WI38 (cell line): ENCODE data around the gene SHC3.

ENCODE experiments used
- H3K4me3 ChIP-seq: 2 replicates; pipeline ENCODE4 v1.5.1; 2011; ENCODE audit warnings: low read depth, mild to moderate bottlenecking, control low read depth, low read length
- TF ChIP-seq, protein P1 (sequence below): IDR thresholded peaks from 2 replicates; pipeline ENCODE4 v1.5.1; 2012; ENCODE audit warnings: low read depth, mild to moderate bottlenecking, control low read depth, low read length

SHC3 gene

GRCh38 chr9:89038382-89039103 is 140.1 kb downstream of the SHC3 start:
- TF ChIP-seq, protein P1, sequence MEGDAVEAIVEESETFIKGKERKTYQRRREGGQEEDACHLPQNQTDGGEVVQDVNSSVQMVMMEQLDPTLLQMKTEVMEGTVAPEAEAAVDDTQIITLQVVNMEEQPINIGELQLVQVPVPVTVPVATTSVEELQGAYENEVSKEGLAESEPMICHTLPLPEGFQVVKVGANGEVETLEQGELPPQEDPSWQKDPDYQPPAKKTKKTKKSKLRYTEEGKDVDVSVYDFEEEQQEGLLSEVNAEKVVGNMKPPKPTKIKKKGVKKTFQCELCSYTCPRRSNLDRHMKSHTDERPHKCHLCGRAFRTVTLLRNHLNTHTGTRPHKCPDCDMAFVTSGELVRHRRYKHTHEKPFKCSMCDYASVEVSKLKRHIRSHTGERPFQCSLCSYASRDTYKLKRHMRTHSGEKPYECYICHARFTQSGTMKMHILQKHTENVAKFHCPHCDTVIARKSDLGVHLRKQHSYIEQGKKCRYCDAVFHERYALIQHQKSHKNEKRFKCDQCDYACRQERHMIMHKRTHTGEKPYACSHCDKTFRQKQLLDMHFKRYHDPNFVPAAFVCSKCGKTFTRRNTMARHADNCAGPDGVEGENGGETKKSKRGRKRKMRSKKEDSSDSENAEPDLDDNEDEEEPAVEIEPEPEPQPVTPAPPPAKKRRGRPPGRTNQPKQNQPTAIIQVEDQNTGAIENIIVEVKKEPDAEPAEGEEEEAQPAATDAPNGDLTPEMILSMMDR = no peak
- H3K4me3 ChIP-seq = peak overlapping the region; percentile 10; the same call in 1 of the 2 replicates

DNA sequence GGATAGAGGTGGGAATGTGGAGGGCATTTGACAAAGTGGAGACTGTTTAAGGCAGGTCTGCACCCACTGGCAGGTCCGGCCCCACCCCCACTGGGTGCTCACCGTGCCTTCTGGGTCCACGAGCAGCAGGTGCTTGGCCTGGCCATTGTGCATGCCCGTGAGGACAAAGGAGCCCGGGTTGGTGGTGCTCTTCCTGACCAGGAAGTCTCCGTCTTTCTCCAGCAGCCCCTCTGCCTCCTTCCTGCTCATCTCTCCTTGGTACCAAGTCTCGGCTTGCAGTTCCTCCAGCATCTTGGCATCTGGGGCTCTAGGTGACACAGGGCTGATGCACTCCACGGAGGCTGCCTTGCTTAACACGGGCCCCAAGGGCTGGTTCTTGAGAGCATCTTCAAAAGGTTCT is 140.7 kb downstream of the SHC3 start:
- TF ChIP-seq, protein P1 = no peak
- H3K4me3 ChIP-seq = no peak overlapping the region

DNA sequence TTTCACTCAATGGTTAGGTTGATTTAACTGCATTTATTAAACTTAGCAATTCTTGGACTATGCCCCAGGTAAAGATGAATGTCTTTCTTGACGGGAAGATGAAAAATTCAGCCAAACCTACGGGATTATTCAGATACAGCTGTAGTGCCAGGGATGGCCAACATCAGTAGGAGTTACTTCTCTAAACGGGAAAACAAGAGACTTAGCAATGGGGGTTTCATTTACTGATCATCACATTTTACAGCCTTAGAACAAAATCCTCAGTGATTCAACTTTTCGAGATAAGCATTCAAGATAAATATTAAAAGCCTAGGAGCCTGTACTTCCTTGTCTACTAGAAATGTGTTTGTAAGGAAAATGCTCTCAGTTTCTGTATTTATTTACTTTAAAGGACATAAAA is 141.3 kb downstream of the SHC3 start:
- H3K4me3 ChIP-seq = no peak overlapping the region
- TF ChIP-seq, protein P1 = no peak

- TF ChIP-seq, protein P1 = no peak
- H3K4me3 ChIP-seq = no peak overlapping the region
These were observed 141.7 kb downstream of the SHC3 start for GRCh38 chr9:89036891-89037290.

DNA sequence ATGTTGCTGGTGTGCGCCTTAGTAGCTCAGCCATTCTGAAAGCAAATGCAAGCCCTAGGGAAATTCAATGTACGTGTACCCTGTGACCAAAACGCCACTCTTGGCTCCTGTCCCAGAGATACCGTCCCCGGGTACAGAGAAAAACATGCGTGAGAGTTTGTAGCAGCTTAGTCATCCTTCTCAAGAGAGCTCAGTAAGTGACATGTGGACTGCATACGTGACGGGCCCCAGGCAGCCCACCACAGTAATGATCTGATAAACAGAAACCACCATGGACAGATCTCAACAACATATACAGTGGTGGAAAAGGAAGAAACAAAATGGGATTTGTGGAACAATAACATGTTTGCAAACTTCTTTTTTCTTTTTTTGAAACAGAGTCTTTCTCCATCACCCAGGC is 142.2 kb downstream of the SHC3 start:
- no peak overlapping the region for H3K4me3 ChIP-seq
- TF ChIP-seq, protein P1 = no peak

DNA sequence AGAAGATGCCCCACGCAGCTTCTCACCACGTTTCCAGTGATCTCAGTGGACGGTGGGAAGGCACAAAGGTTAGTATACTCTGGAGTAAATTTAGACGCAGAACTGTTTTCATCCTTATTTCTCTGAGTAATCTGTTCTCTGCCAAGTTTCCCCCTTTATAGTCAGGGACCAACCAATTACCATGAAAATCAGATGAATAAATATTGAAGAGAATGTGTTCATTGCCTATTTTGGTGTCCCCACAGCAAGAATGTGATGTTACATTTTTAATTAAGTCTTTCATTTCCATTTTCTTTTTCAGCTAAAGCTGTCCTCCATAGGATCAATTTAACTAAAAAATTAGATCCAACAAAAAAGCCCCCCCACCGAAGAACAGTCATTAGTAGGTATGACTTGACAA is 146.0 kb downstream of the SHC3 start:
- TF ChIP-seq, protein P1 = no peak
- no peak overlapping the region for H3K4me3 ChIP-seq

DNA sequence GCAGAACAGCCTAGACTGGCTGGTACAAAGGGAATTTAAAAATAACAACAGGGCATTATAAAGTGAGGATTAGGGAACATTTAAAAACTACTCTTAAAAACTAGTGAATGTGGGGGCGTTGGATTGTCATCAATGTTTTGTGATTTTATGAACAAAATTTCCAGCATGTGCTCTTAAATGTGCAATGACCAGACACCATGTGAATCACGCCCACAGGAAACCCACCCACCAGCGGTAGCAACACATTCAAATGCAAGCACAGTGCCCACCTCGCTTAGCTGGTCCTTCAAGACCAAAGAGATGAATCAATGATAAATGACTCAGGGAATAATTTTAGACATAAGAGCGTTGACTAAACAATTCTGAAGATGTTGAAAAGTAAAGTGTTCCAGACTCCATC is 146.4 kb downstream of the SHC3 start:
- TF ChIP-seq, protein P1 = no peak
- no peak overlapping the region for H3K4me3 ChIP-seq
